Measurements from ENCODE around the gene PLA2G12B.

GRCh38 chr10:72906446-72906845 is 48.2 kb downstream of the PLA2G12B start:
- TF ChIP-seq, protein P1, sequence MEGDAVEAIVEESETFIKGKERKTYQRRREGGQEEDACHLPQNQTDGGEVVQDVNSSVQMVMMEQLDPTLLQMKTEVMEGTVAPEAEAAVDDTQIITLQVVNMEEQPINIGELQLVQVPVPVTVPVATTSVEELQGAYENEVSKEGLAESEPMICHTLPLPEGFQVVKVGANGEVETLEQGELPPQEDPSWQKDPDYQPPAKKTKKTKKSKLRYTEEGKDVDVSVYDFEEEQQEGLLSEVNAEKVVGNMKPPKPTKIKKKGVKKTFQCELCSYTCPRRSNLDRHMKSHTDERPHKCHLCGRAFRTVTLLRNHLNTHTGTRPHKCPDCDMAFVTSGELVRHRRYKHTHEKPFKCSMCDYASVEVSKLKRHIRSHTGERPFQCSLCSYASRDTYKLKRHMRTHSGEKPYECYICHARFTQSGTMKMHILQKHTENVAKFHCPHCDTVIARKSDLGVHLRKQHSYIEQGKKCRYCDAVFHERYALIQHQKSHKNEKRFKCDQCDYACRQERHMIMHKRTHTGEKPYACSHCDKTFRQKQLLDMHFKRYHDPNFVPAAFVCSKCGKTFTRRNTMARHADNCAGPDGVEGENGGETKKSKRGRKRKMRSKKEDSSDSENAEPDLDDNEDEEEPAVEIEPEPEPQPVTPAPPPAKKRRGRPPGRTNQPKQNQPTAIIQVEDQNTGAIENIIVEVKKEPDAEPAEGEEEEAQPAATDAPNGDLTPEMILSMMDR (conservative IDR thresholded peaks at IDR 0.05; ENCODE audit: low read depth in 2 of 2), result no peak
- TF ChIP-seq EZH2 (IDR thresholded peaks at IDR 0.05; ENCODE audit: low read depth, unreplicated experiment) (no peak), POLR2AphosphoS5 (IDR thresholded peaks at IDR 0.05; ENCODE audit: low read depth) (no peak), CREB1 (CRISPR knock-in tag; IDR thresholded peaks at IDR 0.05; ENCODE audit: low read depth) (no peak)
